Measurements from ENCODE around the gene AK8. TPM values are rescaled to one million over a fixed set of nuclear protein-coding genes. Genes with fewer than 3 reads are reported as not detected.
A peak's percentile ranks its signal among the peaks of the same experiment; 100 is the strongest.
"Not testable (repeated sequence)": the region's sequence is repeated elsewhere in the genome, so short reads cannot be mapped to it uniquely, and the experiment has no call there.

AK8 gene
- polyA plus RNA-seq, 1 donor: 2.6 TPM

- WGBS (ENCODE audit: insufficient coverage, low lambda C conversion rate): no CpG with 5 or more reads among the region's 3 CpGs
- Histone ChIP-seq H3K9me3 (ENCODE audit: control insufficient read depth, low read depth, low read length) (no peaks in the 10 kb centered on the region), H3K4me1 (ENCODE audit: control insufficient read depth, insufficient read depth, low read length) (no peaks in the 10 kb centered on the region), H3K36me3 (ENCODE audit: control insufficient read depth, insufficient read depth, low read length) (no peaks in the 10 kb centered on the region), H3K4me3 (ENCODE audit: low read length) (no peak overlapping the region), H3K27ac (ENCODE audit: low read length) (no peak overlapping the region), H3K27me3 (ENCODE audit: control insufficient read depth, insufficient read depth, low read length) (no peaks in the 10 kb centered on the region)
- DNase-seq: no peak
Observed at GRCh38 chr9:132711846-132712245, 166.2 kb downstream of the AK8 start.

- DNase-seq; H3K4me1 ChIP-seq (ENCODE audit: control insufficient read depth, insufficient read depth, low read length); H3K27me3 ChIP-seq (ENCODE audit: control insufficient read depth, insufficient read depth, low read length); H3K4me3 ChIP-seq (ENCODE audit: low read length); H3K27ac ChIP-seq (ENCODE audit: low read length); H3K36me3 ChIP-seq (ENCODE audit: control insufficient read depth, insufficient read depth, low read length); H3K9me3 ChIP-seq (ENCODE audit: control insufficient read depth, low read depth, low read length): not testable (repeated sequence)
- WGBS (ENCODE audit: insufficient coverage, low lambda C conversion rate): 100% methylated on average over 3 of the region's 5 CpGs
Observed at GRCh38 chr9:132711152-132711551, 166.9 kb downstream of the AK8 start.

- Histone ChIP-seq H3K36me3 (ENCODE audit: control insufficient read depth, insufficient read depth, low read length) (no peaks in the 10 kb centered on the region), H3K27ac (ENCODE audit: low read length) (no peak overlapping the region), H3K9me3 (ENCODE audit: control insufficient read depth, low read depth, low read length) (no peaks in the 10 kb centered on the region), H3K4me1 (ENCODE audit: control insufficient read depth, insufficient read depth, low read length) (no peaks in the 10 kb centered on the region), H3K4me3 (ENCODE audit: low read length) (no peak overlapping the region), H3K27me3 (ENCODE audit: control insufficient read depth, insufficient read depth, low read length) (no peaks in the 10 kb centered on the region)
- WGBS (ENCODE audit: insufficient coverage, low lambda C conversion rate): no CpG with 5 or more reads among the region's 6 CpGs
- DNase-seq: no peak
Observed at GRCh38 chr9:132710333-132710732, 167.8 kb downstream of the AK8 start.

GRCh38 chr9:132708769-132709430 lies 169.2 kb downstream of the AK8 start:
- H3K4me3 ChIP-seq (ENCODE audit: low read length): no peak overlapping the region
- DNase-seq: no peak
- WGBS (ENCODE audit: insufficient coverage, low lambda C conversion rate): no CpG with 5 or more reads among the region's 23 CpGs
- H3K27me3 ChIP-seq (ENCODE audit: control insufficient read depth, insufficient read depth, low read length): no peaks in the 10 kb centered on the region
- H3K36me3 ChIP-seq (ENCODE audit: control insufficient read depth, insufficient read depth, low read length): no peaks in the 10 kb centered on the region
- no peak overlapping the region for H3K27ac ChIP-seq (ENCODE audit: low read length)
- no peaks in the 10 kb centered on the region for H3K4me1 ChIP-seq (ENCODE audit: control insufficient read depth, insufficient read depth, low read length)
- H3K9me3 ChIP-seq (ENCODE audit: control insufficient read depth, low read depth, low read length): no peaks in the 10 kb centered on the region

GRCh38 chr9:132708239-132708638 lies 169.8 kb downstream of the AK8 start:
- H3K27ac ChIP-seq (ENCODE audit: low read length): no peak overlapping the region
- H3K9me3 ChIP-seq (ENCODE audit: control insufficient read depth, low read depth, low read length): no peaks in the 10 kb centered on the region
- H3K27me3 ChIP-seq (ENCODE audit: control insufficient read depth, insufficient read depth, low read length): no peaks in the 10 kb centered on the region
- no peak for DNase-seq
- no peaks in the 10 kb centered on the region for H3K36me3 ChIP-seq (ENCODE audit: control insufficient read depth, insufficient read depth, low read length)
- WGBS (ENCODE audit: insufficient coverage, low lambda C conversion rate): no CpG with 5 or more reads among the region's 8 CpGs
- no peaks in the 10 kb centered on the region for H3K4me1 ChIP-seq (ENCODE audit: control insufficient read depth, insufficient read depth, low read length)
- no peak overlapping the region for H3K4me3 ChIP-seq (ENCODE audit: low read length)

GRCh38 chr9:132703336-132703735 lies 174.7 kb downstream of the AK8 start:
- no peaks in the 10 kb centered on the region for H3K9me3 ChIP-seq (ENCODE audit: control insufficient read depth, low read depth, low read length)
- DNase-seq: no peak
- H3K4me1 ChIP-seq (ENCODE audit: control insufficient read depth, insufficient read depth, low read length): no peaks in the 10 kb centered on the region
- H3K27ac ChIP-seq (ENCODE audit: low read length): no peak overlapping the region
- WGBS (ENCODE audit: insufficient coverage, low lambda C conversion rate): 83% methylated on average over 1 of the region's 2 CpGs
- no peaks in the 10 kb centered on the region for H3K27me3 ChIP-seq (ENCODE audit: control insufficient read depth, insufficient read depth, low read length)
- H3K36me3 ChIP-seq (ENCODE audit: control insufficient read depth, insufficient read depth, low read length): no peaks in the 10 kb centered on the region
- H3K4me3 ChIP-seq (ENCODE audit: low read length): no peak overlapping the region

- Histone ChIP-seq H3K27ac (ENCODE audit: low read length) (no peak overlapping the region), H3K4me1 (ENCODE audit: control insufficient read depth, insufficient read depth, low read length) (no peaks in the 10 kb centered on the region), H3K9me3 (ENCODE audit: control insufficient read depth, low read depth, low read length) (peaks cover 6% of the 10 kb centered on the region), H3K36me3 (ENCODE audit: control insufficient read depth, insufficient read depth, low read length) (no peaks in the 10 kb centered on the region), H3K4me3 (ENCODE audit: low read length) (no peak overlapping the region), H3K27me3 (ENCODE audit: control insufficient read depth, insufficient read depth, low read length) (no peaks in the 10 kb centered on the region)
- DNase-seq: no peak
- 33% methylated on average over 1 of the region's 1 CpG for WGBS (ENCODE audit: insufficient coverage, low lambda C conversion rate)
Observed at GRCh38 chr9:132702254-132702653, 175.8 kb downstream of the AK8 start.

- no peaks in the 10 kb centered on the region for H3K27me3 ChIP-seq (ENCODE audit: control insufficient read depth, insufficient read depth, low read length)
- no peak overlapping the region for H3K4me3 ChIP-seq (ENCODE audit: low read length)
- no peaks in the 10 kb centered on the region for H3K4me1 ChIP-seq (ENCODE audit: control insufficient read depth, insufficient read depth, low read length)
- WGBS (ENCODE audit: insufficient coverage, low lambda C conversion rate): 57% methylated on average over 1 of the region's 1 CpG
- no peak overlapping the region for H3K27ac ChIP-seq (ENCODE audit: low read length)
- no peak for DNase-seq
- H3K9me3 ChIP-seq (ENCODE audit: control insufficient read depth, low read depth, low read length): peaks cover 11% of the 10 kb centered on the region
- H3K36me3 ChIP-seq (ENCODE audit: control insufficient read depth, insufficient read depth, low read length): no peaks in the 10 kb centered on the region
Observed at GRCh38 chr9:132699956-132700355, 178.1 kb downstream of the AK8 start.

GRCh38 chr9:132698989-132699388 lies 179.1 kb downstream of the AK8 start:
- no peak for DNase-seq
- no peaks in the 10 kb centered on the region for H3K27me3 ChIP-seq (ENCODE audit: control insufficient read depth, insufficient read depth, low read length)
- WGBS (ENCODE audit: insufficient coverage, low lambda C conversion rate): no CpG with 5 or more reads among the region's 4 CpGs

GRCh38 chr9:132697230-132697629 lies 180.9 kb downstream of the AK8 start:
- Histone ChIP-seq H3K36me3 (ENCODE audit: control insufficient read depth, insufficient read depth, low read length) (no peaks in the 10 kb centered on the region), H3K27me3 (ENCODE audit: control insufficient read depth, insufficient read depth, low read length) (no peaks in the 10 kb centered on the region), H3K9me3 (ENCODE audit: control insufficient read depth, low read depth, low read length) (peaks cover 11% of the 10 kb centered on the region), H3K27ac (ENCODE audit: low read length) (no peak overlapping the region), H3K4me3 (ENCODE audit: low read length) (no peak overlapping the region), H3K4me1 (ENCODE audit: control insufficient read depth, insufficient read depth, low read length) (no peaks in the 10 kb centered on the region)
- no peak for DNase-seq

More at GRCh38 chr9:132698989-132699388, 179.1 kb downstream of the AK8 start:
- H3K4me1 ChIP-seq (ENCODE audit: control insufficient read depth, insufficient read depth, low read length): no peaks in the 10 kb centered on the region
- no peak overlapping the region for H3K27ac ChIP-seq (ENCODE audit: low read length)
- no peaks in the 10 kb centered on the region for H3K36me3 ChIP-seq (ENCODE audit: control insufficient read depth, insufficient read depth, low read length)
- peaks cover 11% of the 10 kb centered on the region for H3K9me3 ChIP-seq (ENCODE audit: control insufficient read depth, low read depth, low read length)
- no peak overlapping the region for H3K4me3 ChIP-seq (ENCODE audit: low read length)

- Histone ChIP-seq H3K36me3 (ENCODE audit: control insufficient read depth, insufficient read depth, low read length) (peaks cover 19% of the 10 kb centered on the region), H3K27ac (ENCODE audit: low read length) (no peak overlapping the region), H3K9me3 (ENCODE audit: control insufficient read depth, low read depth, low read length) (peaks cover 11% of the 10 kb centered on the region), H3K4me1 (ENCODE audit: control insufficient read depth, insufficient read depth, low read length) (no peaks in the 10 kb centered on the region), H3K4me3 (ENCODE audit: low read length) (no peak overlapping the region), H3K27me3 (ENCODE audit: control insufficient read depth, insufficient read depth, low read length) (no peaks in the 10 kb centered on the region)
- WGBS (ENCODE audit: insufficient coverage, low lambda C conversion rate): no CpG with 5 or more reads among the region's 2 CpGs
- DNase-seq: peak in 1 of 2 donors; percentile 11
Observed at GRCh38 chr9:132694144-132694543, 183.9 kb downstream of the AK8 start.
